ENCODE data around the gene PTCRA. TPM values are rescaled to one million over a fixed set of nuclear protein-coding genes. Genes with fewer than 3 reads are reported as not detected.
"Not testable (repeated sequence)": the region's sequence is repeated elsewhere in the genome, so short reads cannot be mapped to it uniquely, and the experiment has no call there.

Gene PTCRA
- total and polyA plus RNA-seq, 2 donors: 13.4 to 145 TPM

DNA sequence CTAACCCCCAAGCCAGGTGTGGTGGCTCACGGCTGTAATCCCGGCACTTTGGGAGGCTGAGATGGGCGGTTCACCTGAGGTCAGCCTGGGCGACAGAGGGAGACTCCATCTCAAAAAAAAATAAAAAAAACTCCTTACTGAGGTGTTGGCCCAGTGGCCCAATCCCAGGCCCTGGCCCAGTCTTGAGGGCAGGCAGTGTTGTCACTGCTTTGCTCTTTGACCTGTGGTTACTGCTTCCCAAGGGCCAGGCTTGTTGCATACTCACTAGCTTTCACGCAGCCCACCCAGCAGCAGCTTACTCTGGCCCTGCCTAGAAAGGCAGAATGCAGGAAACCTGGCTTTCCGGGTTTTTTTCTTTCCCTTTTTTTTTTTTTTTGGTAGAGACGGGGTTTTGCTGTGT lies 26.6 kb downstream of the PTCRA start:
- no peak for DNase-seq (ENCODE audit: low read depth in 6 of 9, low spot score in 9 of 9)
- peaks cover 77 to 83% of the 10 kb centered on the region in 2 donors for H3K36me3 ChIP-seq (ENCODE audit: control insufficient read depth in 2 of 2, insufficient read depth in 2 of 2, low read length in 1 of 2)
- H3K27me3 ChIP-seq (ENCODE audit: control insufficient read depth in 2 of 2, insufficient read depth in 1 of 2, low read length in 1 of 2): no peaks in the 10 kb centered on the region
- H3K4me1 ChIP-seq (ENCODE audit: control insufficient read depth in 2 of 2, insufficient read depth in 2 of 2, low read length in 2 of 2): no peaks in the 10 kb centered on the region
- no peak overlapping the region for H3K4me3 ChIP-seq (ENCODE audit: low read length in 2 of 2)
- H3K27ac ChIP-seq (ENCODE audit: low read depth in 1 of 2, low read length in 1 of 2): no peak overlapping the region
- WGBS: 94% methylated on average over 7 of the region's 7 CpGs
- no peaks in the 10 kb centered on the region for H3K9me3 ChIP-seq (ENCODE audit: control insufficient read depth in 2 of 2, insufficient read depth in 1 of 2, low read length in 1 of 2)

DNA sequence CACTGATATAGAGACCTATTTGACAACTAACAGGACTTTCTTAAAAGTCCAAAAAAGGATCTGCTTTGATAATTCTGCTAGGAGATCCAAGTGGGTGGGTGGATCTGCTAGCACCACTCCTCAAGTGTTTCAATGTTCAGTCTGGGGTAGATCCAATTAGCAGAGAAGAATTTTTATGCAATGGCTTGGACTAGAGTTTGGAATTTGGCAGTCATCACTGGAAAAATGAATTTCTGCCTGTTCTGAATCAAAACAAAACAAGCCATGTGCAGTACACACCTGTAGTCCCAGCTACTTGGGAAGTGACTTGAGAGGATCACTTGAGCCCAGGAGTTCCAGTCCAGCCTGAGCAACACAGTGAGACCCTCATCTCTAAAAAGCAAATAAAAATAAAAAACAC lies 32.1 kb downstream of the PTCRA start:
- Histone ChIP-seq H3K4me3 (ENCODE audit: low read length in 2 of 2) (no peak overlapping the region), H3K27ac (ENCODE audit: low read depth in 1 of 2, low read length in 1 of 2) (no peak overlapping the region), H3K9me3 (ENCODE audit: control insufficient read depth in 2 of 2, insufficient read depth in 1 of 2, low read length in 1 of 2) (no peaks in the 10 kb centered on the region), H3K36me3 (ENCODE audit: control insufficient read depth in 2 of 2, insufficient read depth in 2 of 2, low read length in 1 of 2) (peaks cover 29 to 44% of the 10 kb centered on the region in 2 donors), H3K4me1 (ENCODE audit: control insufficient read depth in 2 of 2, insufficient read depth in 2 of 2, low read length in 2 of 2) (no peaks in the 10 kb centered on the region), H3K27me3 (ENCODE audit: control insufficient read depth in 2 of 2, insufficient read depth in 1 of 2, low read length in 1 of 2) (no peaks in the 10 kb centered on the region)
- no peak for DNase-seq (ENCODE audit: low read depth in 6 of 9, low spot score in 9 of 9)

DNA sequence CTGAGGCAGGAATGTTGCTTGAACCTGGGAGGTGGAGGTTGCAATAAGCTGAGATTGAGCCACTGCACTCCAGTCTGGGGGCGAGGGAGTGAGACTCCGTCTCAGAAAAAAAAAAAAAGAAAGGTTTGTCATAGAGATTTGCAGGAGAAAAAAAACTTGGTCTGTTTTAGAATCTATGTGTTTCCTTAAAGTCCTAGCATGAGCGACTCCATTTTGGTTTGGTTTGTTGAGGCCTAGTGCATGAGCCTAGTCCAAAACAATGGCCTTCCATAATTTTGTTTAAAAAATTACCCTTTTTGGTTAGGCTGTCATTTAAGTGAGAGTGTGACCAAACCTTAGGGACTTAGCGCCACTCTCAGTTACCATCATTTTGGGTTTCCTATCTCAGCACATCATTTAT lies 36.5 kb downstream of the PTCRA start:
- no peaks in the 10 kb centered on the region for H3K27me3 ChIP-seq (ENCODE audit: control insufficient read depth in 2 of 2, insufficient read depth in 1 of 2, low read length in 1 of 2)
- H3K4me1 ChIP-seq (ENCODE audit: control insufficient read depth in 2 of 2, insufficient read depth in 2 of 2, low read length in 2 of 2): no peaks in the 10 kb centered on the region
- H3K4me3 ChIP-seq (ENCODE audit: low read length in 2 of 2): no peak overlapping the region
- no peaks in the 10 kb centered on the region for H3K9me3 ChIP-seq (ENCODE audit: control insufficient read depth in 2 of 2, insufficient read depth in 1 of 2, low read length in 1 of 2)
- WGBS: 96% methylated on average over 4 of the region's 4 CpGs
- H3K36me3 ChIP-seq (ENCODE audit: control insufficient read depth in 2 of 2, insufficient read depth in 2 of 2, low read length in 1 of 2): peaks cover 4 to 12% of the 10 kb centered on the region in 2 donors
- H3K27ac ChIP-seq (ENCODE audit: low read depth in 1 of 2, low read length in 1 of 2): no peak overlapping the region
- no peak for DNase-seq (ENCODE audit: low read depth in 6 of 9, low spot score in 9 of 9)

DNA sequence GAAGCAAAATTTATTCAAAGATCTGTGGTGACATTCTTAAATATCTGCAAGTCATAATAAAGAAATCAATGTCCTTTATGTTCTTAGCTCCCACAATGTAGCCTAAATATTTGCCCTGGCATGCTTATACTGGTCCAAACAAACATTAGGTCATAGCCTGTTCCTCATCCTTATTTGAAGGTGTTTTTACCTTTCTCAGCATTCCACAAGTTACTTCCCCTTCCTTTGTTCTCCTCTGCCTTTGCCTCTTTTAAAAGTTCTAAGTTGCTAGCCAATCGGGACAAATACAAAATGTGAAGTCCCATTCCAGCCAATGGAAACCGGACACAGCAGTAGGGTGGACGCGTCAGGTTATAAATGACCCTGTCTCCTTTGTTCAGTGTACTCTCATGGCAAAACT lies 38.6 kb downstream of the PTCRA start:
- 97% methylated on average over 4 of the region's 4 CpGs for WGBS
- H3K9me3 ChIP-seq (ENCODE audit: control insufficient read depth in 2 of 2, insufficient read depth in 1 of 2, low read length in 1 of 2); H3K27me3 ChIP-seq (ENCODE audit: control insufficient read depth in 2 of 2, insufficient read depth in 1 of 2, low read length in 1 of 2); H3K4me3 ChIP-seq (ENCODE audit: low read length in 2 of 2); DNase-seq (ENCODE audit: low read depth in 6 of 9, low spot score in 9 of 9); H3K4me1 ChIP-seq (ENCODE audit: control insufficient read depth in 2 of 2, insufficient read depth in 2 of 2, low read length in 2 of 2); H3K36me3 ChIP-seq (ENCODE audit: control insufficient read depth in 2 of 2, insufficient read depth in 2 of 2, low read length in 1 of 2); H3K27ac ChIP-seq (ENCODE audit: low read depth in 1 of 2, low read length in 1 of 2): not testable (repeated sequence)

DNA sequence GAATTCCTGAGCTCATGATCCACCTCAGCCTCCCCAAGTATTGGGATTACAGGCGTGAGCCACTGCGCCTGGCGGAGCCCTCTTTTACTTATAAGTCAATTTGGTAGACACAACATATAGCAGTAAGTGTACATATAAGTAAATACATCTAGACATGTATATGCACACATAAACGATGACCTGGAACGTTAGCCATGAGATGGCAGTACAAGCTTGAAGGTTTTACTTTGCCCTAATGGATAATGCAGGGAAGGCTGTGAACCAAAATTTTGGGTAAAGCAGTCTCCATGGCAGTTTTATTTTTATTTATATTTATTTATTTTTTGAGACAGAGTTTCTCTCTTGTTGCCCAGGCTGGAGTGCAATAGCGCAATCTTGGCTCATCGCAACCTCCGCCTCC lies 42.3 kb downstream of the PTCRA start:
- Histone ChIP-seq H3K4me3 (ENCODE audit: low read length in 2 of 2) (no peak overlapping the region), H3K4me1 (ENCODE audit: control insufficient read depth in 2 of 2, insufficient read depth in 2 of 2, low read length in 2 of 2) (peaks cover 7 to 33% of the 10 kb centered on the region in 2 donors), H3K27ac (ENCODE audit: low read depth in 1 of 2, low read length in 1 of 2) (no peak overlapping the region), H3K9me3 (ENCODE audit: control insufficient read depth in 2 of 2, insufficient read depth in 1 of 2, low read length in 1 of 2) (peaks cover 0 to 4% of the 10 kb centered on the region in 2 donors), H3K36me3 (ENCODE audit: control insufficient read depth in 2 of 2, insufficient read depth in 2 of 2, low read length in 1 of 2) (peaks cover 6 to 13% of the 10 kb centered on the region in 2 donors), H3K27me3 (ENCODE audit: control insufficient read depth in 2 of 2, insufficient read depth in 1 of 2, low read length in 1 of 2) (peaks cover 0 to 14% of the 10 kb centered on the region in 2 donors)
- DNase-seq (ENCODE audit: low read depth in 6 of 9, low spot score in 9 of 9): no peak
- 94% methylated on average over 8 of the region's 8 CpGs for WGBS

DNA sequence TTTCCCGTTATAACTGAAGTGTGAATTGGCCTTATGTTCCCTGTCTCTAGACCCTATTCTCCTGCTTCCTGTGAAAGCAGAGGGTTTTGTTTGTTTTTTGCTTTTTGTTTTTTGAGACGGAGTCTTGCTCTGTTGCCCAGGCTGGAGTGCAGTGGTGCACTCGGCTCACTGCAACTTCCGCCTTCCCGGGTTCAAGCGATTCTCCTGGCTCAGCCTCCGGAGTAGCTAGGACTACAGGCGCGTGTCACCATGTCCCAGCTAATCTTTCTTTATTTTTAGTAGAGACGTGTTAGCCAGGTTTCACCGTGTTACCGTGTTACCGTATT lies 44.0 kb downstream of the PTCRA start:
- Histone ChIP-seq H3K4me1 (ENCODE audit: control insufficient read depth in 2 of 2, insufficient read depth in 2 of 2, low read length in 2 of 2) (peaks cover 14 to 51% of the 10 kb centered on the region in 2 donors), H3K9me3 (ENCODE audit: control insufficient read depth in 2 of 2, insufficient read depth in 1 of 2, low read length in 1 of 2) (peaks cover 0 to 4% of the 10 kb centered on the region in 2 donors), H3K4me3 (ENCODE audit: low read length in 2 of 2) (peak overlapping the region in 1 of 2 donors; percentile 26), H3K27me3 (ENCODE audit: control insufficient read depth in 2 of 2, insufficient read depth in 1 of 2, low read length in 1 of 2) (peaks cover 0 to 14% of the 10 kb centered on the region in 2 donors), H3K36me3 (ENCODE audit: control insufficient read depth in 2 of 2, insufficient read depth in 2 of 2, low read length in 1 of 2) (peaks cover 22 to 27% of the 10 kb centered on the region in 2 donors), H3K27ac (ENCODE audit: low read depth in 1 of 2, low read length in 1 of 2) (no peak overlapping the region)
- no peak for DNase-seq (ENCODE audit: low read depth in 6 of 9, low spot score in 9 of 9)
- WGBS: 60% methylated on average over 13 of the region's 13 CpGs

DNA sequence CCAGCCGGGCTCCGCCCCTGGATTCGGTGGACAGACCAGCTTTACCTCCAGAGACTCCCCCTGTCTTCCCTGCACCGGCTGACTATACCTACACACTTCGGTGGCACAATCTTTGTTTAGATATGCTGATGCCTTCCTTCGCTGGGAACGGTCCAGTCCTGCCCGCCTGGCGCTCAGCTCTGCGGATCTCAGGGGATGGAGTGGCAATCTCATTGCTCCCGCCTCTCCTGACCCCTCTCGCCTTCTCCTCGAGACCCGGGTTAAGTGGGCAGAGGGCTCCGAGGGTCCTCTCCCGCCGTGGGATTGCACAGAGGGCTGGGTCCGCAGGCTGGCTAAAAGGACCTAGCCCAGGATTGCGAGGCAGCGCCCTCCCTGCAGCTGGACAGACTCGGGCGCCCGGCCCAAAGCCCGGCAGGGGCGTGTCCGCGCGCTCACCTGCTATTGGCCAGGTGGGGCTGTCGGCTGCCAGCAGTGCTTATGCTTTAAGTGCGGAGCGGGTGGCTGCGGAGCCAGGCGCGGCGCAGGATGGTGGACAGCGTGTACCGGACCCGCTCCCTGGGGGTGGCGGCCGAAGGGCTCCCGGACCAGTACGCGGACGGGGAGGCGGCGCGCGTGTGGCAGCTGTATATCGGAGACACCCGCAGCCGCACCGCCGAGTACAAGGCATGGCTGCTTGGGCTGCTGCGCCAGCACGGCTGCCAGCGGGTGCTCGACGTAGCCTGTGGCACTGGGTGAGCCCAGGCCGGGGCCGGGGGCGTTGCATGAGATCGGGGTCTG lies 44.6 kb downstream of the PTCRA start, which contains the start of gene GNMT:
TSS of gene GNMT (plus strand) at position 512 of the 777 bp plus-strand sequence. CDS start at position 526, 14 bp downstream.
- peak in 2 of 9 donors; percentile 34 to 51 for DNase-seq (ENCODE audit: low read depth in 6 of 9, low spot score in 9 of 9)
- Histone ChIP-seq H3K9me3 (ENCODE audit: control insufficient read depth in 2 of 2, insufficient read depth in 1 of 2, low read length in 1 of 2) (peaks cover 0 to 4% of the 10 kb centered on the region in 2 donors), H3K27me3 (ENCODE audit: control insufficient read depth in 2 of 2, insufficient read depth in 1 of 2, low read length in 1 of 2) (peaks cover 0 to 14% of the 10 kb centered on the region in 2 donors), H3K4me1 (ENCODE audit: control insufficient read depth in 2 of 2, insufficient read depth in 2 of 2, low read length in 2 of 2) (peaks cover 14 to 52% of the 10 kb centered on the region in 2 donors), H3K36me3 (ENCODE audit: control insufficient read depth in 2 of 2, insufficient read depth in 2 of 2, low read length in 1 of 2) (peaks cover 28 to 32% of the 10 kb centered on the region in 2 donors), H3K4me3 (ENCODE audit: low read length in 2 of 2) (peak within 1 kb of the TSS; percentile 26 to 41), H3K27ac (ENCODE audit: low read depth in 1 of 2, low read length in 1 of 2) (no peak within 1 kb of the TSS)
- 7% methylated on average over 62 of the region's 62 CpGs for WGBS

DNA sequence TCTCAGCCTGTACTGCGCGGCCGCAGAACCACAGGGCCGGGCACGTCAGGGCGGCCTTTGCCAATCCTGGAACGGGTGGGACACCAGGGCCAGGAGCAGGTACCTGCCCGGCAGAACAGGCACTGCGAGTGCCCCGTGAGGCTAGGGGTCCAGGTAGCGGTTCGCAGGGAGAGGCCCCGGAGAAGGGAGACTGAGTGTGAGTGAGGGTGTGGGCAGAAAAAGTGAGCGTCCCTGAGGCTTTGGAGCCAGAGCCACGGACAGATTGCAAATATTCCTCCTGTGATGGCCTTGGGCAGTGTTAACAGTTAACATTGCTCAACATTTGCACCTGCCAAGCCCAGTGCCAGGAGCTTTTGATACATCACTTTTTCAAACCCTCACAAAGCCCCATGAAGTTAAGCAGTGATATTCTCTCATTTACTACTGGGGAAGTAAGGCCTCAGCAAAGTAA lies 45.2 kb downstream of the PTCRA start:
- H3K9me3 ChIP-seq (ENCODE audit: control insufficient read depth in 2 of 2, insufficient read depth in 1 of 2, low read length in 1 of 2): peaks cover 0 to 4% of the 10 kb centered on the region in 2 donors
- DNase-seq (ENCODE audit: low read depth in 6 of 9, low spot score in 9 of 9): peak in 1 of 9 donors; percentile 20
- 48% methylated on average over 15 of the region's 15 CpGs for WGBS

DNA sequence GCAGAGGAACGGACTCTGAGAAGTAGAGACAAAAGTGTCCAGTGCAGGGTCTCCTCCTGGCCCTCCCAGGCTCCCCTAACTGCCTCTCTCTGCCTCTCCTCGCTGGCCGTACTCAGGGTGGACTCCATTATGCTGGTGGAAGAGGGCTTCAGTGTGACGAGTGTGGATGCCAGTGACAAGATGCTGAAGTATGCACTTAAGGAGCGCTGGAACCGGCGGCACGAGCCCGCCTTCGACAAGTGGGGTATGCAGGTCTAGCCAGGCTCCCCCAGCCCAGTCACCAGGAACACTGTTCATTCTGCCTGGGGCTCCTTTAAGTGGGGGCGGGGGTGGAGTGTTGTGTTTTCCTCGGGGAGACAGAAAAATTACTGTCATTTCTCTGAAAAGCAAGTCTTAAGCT lies 46.2 kb downstream of the PTCRA start:
- peaks cover 43 to 46% of the 10 kb centered on the region in 2 donors for H3K36me3 ChIP-seq (ENCODE audit: control insufficient read depth in 2 of 2, insufficient read depth in 2 of 2, low read length in 1 of 2)
- H3K27me3 ChIP-seq (ENCODE audit: control insufficient read depth in 2 of 2, insufficient read depth in 1 of 2, low read length in 1 of 2): peaks cover 0 to 14% of the 10 kb centered on the region in 2 donors
- no peak overlapping the region for H3K4me3 ChIP-seq (ENCODE audit: low read length in 2 of 2)
- peak overlapping the region in 1 of 2 donors; percentile 74 for H3K27ac ChIP-seq (ENCODE audit: low read depth in 1 of 2, low read length in 1 of 2)
- no peak for DNase-seq (ENCODE audit: low read depth in 6 of 9, low spot score in 9 of 9)
- 97% methylated on average over 12 of the region's 12 CpGs for WGBS
- H3K4me1 ChIP-seq (ENCODE audit: control insufficient read depth in 2 of 2, insufficient read depth in 2 of 2, low read length in 2 of 2): peaks cover 14 to 52% of the 10 kb centered on the region in 2 donors
- peaks cover 0 to 4% of the 10 kb centered on the region in 2 donors for H3K9me3 ChIP-seq (ENCODE audit: control insufficient read depth in 2 of 2, insufficient read depth in 1 of 2, low read length in 1 of 2)

More for the DNA sequence above, 45.2 kb downstream of the PTCRA start:
- Histone ChIP-seq H3K27ac (ENCODE audit: low read depth in 1 of 2, low read length in 1 of 2) (no peak overlapping the region), H3K27me3 (ENCODE audit: control insufficient read depth in 2 of 2, insufficient read depth in 1 of 2, low read length in 1 of 2) (peaks cover 0 to 14% of the 10 kb centered on the region in 2 donors), H3K4me1 (ENCODE audit: control insufficient read depth in 2 of 2, insufficient read depth in 2 of 2, low read length in 2 of 2) (peaks cover 14 to 52% of the 10 kb centered on the region in 2 donors), H3K4me3 (ENCODE audit: low read length in 2 of 2) (peak overlapping the region; percentile 26 to 41), H3K36me3 (ENCODE audit: control insufficient read depth in 2 of 2, insufficient read depth in 2 of 2, low read length in 1 of 2) (peaks cover 34 to 38% of the 10 kb centered on the region in 2 donors)

All from thymus (tissue), 11 donors.